ENCODE data around the gene DRAXIN.

DRAXIN gene

DNA sequence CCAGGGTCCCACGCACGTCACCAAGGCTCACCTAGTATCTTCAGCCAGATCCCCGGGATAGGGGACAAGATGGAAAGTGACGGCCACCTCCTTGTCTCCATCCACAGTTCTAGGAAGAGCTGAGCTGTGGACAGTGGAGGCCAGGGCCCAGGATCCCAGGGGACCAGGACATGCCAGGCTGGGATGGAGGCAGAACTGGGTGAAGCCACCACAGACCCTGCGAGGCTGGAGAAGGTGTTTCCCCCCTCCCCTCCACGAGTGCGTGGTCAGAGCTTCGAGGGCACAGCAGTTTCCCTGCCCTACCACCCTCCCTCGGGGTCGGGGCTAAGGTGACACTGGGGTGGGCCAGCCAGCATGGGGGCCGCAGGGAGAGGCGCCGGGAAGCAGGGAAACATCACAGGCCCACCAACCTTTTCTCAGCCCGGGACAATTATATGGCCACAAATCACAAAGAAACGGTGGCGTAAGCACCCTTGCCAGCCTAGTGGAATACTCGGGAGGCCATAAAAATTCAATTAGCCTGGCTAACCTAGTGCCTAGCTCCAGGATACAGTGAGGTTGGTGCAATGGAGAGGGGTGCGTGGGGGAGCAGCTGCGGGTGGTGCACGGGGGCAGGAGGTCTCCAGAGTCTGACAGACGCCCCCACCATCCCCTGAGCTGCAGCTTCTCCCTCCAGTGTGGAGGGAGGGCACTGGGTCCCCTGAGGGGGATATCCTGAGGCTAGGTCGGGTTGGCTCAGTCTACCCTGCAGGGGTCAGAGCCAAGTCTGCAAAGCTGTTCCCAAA lies 13.4 kb downstream of the DRAXIN start:
- H3K27me3 ChIP-seq (ENCODE audit: low read depth, low read length) = peaks cover 9% of the 10 kb centered on the region
- H3K4me3 ChIP-seq (ENCODE audit: low read depth in 1 of 2, low read length in 2 of 2) = no peak overlapping the region
- no peaks in the 10 kb centered on the region for H3K9me3 ChIP-seq (ENCODE audit: control insufficient read depth in 1 of 2, low read length in 2 of 2)
- H3K27ac ChIP-seq (ENCODE audit: low read length) = no peak overlapping the region
- no peaks in the 10 kb centered on the region for H3K36me3 ChIP-seq (ENCODE audit: control insufficient read depth in 1 of 2, insufficient read depth in 2 of 2, low read length in 2 of 2)
- peaks cover 0 to 10% of the 10 kb centered on the region in 2 donors for H3K4me1 ChIP-seq (ENCODE audit: control insufficient read depth in 1 of 2, insufficient read depth in 2 of 2, low read length in 2 of 2)

DNA sequence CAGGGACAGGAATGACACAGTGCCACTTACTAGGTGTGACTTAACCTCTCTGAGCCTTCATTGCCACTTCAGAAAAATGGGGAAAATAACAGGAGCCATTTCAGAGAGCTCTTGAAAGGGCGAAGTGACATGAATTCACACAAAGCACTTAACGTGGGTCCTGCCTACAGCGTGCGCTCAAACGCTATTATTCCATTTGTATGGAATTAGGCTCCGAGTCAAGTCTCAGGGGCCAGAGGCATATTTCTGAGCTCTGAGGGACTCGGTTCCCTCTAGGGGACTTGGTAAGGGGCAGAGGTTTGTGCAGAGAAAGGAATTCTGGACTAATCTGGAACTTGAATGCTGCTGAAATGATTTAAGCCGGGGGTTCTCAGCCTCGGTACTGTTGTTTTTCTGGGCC lies 14.1 kb downstream of the DRAXIN start:
- Histone ChIP-seq H3K36me3 (ENCODE audit: control insufficient read depth in 1 of 2, insufficient read depth in 2 of 2, low read length in 2 of 2) (no peaks in the 10 kb centered on the region), H3K27me3 (ENCODE audit: low read depth, low read length) (peaks cover 8% of the 10 kb centered on the region), H3K9me3 (ENCODE audit: control insufficient read depth in 1 of 2, low read length in 2 of 2) (no peaks in the 10 kb centered on the region), H3K27ac (ENCODE audit: low read length) (no peak overlapping the region), H3K4me3 (ENCODE audit: low read depth in 1 of 2, low read length in 2 of 2) (no peak overlapping the region), H3K4me1 (ENCODE audit: control insufficient read depth in 1 of 2, insufficient read depth in 2 of 2, low read length in 2 of 2) (peaks cover 0 to 10% of the 10 kb centered on the region in 2 donors)

DNA sequence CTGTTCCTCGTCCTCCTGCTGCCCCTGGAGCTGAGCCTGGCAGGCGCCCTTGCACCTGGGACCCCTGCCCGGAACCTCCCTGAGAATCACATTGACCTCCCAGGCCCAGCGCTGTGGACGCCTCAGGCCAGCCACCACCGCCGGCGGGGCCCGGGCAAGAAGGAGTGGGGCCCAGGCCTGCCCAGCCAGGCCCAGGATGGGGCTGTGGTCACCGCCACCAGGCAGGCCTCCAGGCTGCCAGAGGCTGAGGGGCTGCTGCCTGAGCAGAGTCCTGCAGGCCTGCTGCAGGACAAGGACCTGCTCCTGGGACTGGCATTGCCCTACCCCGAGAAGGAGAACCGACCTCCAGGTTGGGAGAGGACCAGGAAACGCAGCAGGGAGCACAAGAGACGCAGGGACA lies 14.8 kb downstream of the DRAXIN start:
- H3K36me3 ChIP-seq (ENCODE audit: control insufficient read depth in 1 of 2, insufficient read depth in 2 of 2, low read length in 2 of 2) = no peaks in the 10 kb centered on the region
- peaks cover 0 to 5% of the 10 kb centered on the region in 2 donors for H3K4me1 ChIP-seq (ENCODE audit: control insufficient read depth in 1 of 2, insufficient read depth in 2 of 2, low read length in 2 of 2)
- H3K27me3 ChIP-seq (ENCODE audit: low read depth, low read length) = peaks cover 3% of the 10 kb centered on the region
- no peak overlapping the region for H3K4me3 ChIP-seq (ENCODE audit: low read depth in 1 of 2, low read length in 2 of 2)
- no peaks in the 10 kb centered on the region for H3K9me3 ChIP-seq (ENCODE audit: control insufficient read depth in 1 of 2, low read length in 2 of 2)
- no peak overlapping the region for H3K27ac ChIP-seq (ENCODE audit: low read length)

DNA sequence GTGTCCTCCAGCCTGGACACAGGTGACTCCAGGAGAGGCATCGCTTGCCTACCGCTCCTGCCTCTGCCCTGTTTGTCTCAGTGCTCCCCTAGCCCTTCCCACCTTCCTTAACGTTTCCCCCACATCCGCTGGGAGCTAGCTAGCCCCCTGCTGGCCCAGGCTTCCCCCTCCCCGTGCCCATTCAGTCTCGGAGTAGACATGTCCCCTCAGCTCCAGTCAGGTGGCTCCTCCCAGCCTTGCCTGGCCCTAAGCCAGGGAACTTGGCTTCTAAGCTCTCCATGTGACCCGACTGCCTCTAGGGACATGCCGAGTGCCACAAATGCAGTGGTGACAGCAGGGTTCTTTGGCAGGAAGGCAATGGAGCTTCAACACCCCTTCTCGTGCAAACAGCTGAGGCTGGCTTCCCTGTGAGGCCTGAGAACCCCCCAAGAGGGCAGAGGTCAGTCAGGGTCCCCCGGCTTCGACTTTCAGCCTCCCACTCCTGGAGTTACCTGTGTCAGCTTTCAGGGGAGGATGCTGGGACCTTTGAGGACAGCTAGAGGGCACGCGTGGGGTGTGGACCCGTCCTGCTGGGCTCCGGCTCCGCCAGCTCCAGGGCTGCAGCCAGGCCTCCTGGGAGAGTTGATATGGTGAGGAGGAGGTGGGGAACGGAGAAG lies 16.2 kb downstream of the DRAXIN start:
- Histone ChIP-seq H3K9me3 (ENCODE audit: control insufficient read depth in 1 of 2, low read length in 2 of 2) (no peaks in the 10 kb centered on the region), H3K27me3 (ENCODE audit: low read depth, low read length) (no peaks in the 10 kb centered on the region)

GRCh38 chr1:11708554-11709350 lies 17.2 kb downstream of the DRAXIN start:
- H3K4me1 ChIP-seq (ENCODE audit: control insufficient read depth in 1 of 2, insufficient read depth in 2 of 2, low read length in 2 of 2) = no peaks in the 10 kb centered on the region
- H3K27me3 ChIP-seq (ENCODE audit: low read depth, low read length) = no peaks in the 10 kb centered on the region
- H3K4me3 ChIP-seq (ENCODE audit: low read depth in 1 of 2, low read length in 2 of 2) = no peak overlapping the region
- no peaks in the 10 kb centered on the region for H3K9me3 ChIP-seq (ENCODE audit: control insufficient read depth in 1 of 2, low read length in 2 of 2)
- no peaks in the 10 kb centered on the region for H3K36me3 ChIP-seq (ENCODE audit: control insufficient read depth in 1 of 2, insufficient read depth in 2 of 2, low read length in 2 of 2)
- H3K27ac ChIP-seq (ENCODE audit: low read length) = no peak overlapping the region

More for the DNA sequence above, 16.2 kb downstream of the DRAXIN start:
- H3K27ac ChIP-seq (ENCODE audit: low read length) = no peak overlapping the region
- no peak overlapping the region for H3K4me3 ChIP-seq (ENCODE audit: low read depth in 1 of 2, low read length in 2 of 2)
- no peaks in the 10 kb centered on the region for H3K36me3 ChIP-seq (ENCODE audit: control insufficient read depth in 1 of 2, insufficient read depth in 2 of 2, low read length in 2 of 2)
- H3K4me1 ChIP-seq (ENCODE audit: control insufficient read depth in 1 of 2, insufficient read depth in 2 of 2, low read length in 2 of 2) = no peaks in the 10 kb centered on the region

DNA sequence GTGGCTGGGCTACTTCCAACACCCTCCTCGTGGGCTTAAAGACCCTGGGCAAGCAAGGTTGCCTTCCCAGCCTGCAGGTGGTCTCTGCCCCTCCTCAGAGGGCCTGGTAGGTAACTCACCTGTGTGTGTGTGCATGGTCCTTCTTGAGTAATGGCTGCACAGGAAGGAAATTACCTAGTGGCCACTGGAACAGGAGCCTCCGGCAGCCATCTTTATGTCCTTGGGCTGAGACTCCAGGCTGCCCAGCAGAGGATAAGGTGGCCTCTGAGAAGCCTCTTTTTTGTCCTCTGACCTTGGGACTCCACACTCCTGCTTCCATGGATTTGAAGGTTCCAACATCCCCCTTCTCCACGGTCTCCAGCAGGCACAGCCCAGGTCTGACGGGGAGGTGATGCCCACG lies 20.0 kb downstream of the DRAXIN start:
- no peaks in the 10 kb centered on the region for H3K36me3 ChIP-seq (ENCODE audit: control insufficient read depth in 1 of 2, insufficient read depth in 2 of 2, low read length in 2 of 2)
- H3K27me3 ChIP-seq (ENCODE audit: low read depth, low read length) = no peaks in the 10 kb centered on the region
- no peaks in the 10 kb centered on the region for H3K9me3 ChIP-seq (ENCODE audit: control insufficient read depth in 1 of 2, low read length in 2 of 2)
- H3K4me1 ChIP-seq (ENCODE audit: control insufficient read depth in 1 of 2, insufficient read depth in 2 of 2, low read length in 2 of 2) = no peaks in the 10 kb centered on the region
- no peak overlapping the region for H3K4me3 ChIP-seq (ENCODE audit: low read depth in 1 of 2, low read length in 2 of 2)
- H3K27ac ChIP-seq (ENCODE audit: low read length) = no peak overlapping the region

DNA sequence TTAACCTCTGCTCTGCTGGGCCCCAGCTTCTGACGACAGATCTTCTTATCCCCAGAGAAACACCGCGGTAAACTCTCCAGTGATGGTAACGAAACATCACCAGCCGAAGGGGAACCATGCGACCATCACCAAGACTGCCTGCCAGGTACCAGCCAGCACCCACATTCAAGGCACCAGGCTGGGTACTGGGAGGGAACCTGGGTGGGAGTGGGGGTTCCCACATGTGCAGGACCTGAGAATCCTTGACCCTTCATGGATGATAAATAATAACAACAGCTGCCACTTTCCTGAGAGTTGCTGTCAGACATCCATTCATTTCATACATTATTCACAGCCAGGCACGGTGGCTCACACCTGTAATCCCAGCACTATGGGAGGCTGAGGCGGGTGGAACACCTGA lies 20.8 kb downstream of the DRAXIN start:
- H3K4me3 ChIP-seq (ENCODE audit: low read depth in 1 of 2, low read length in 2 of 2) = no peak overlapping the region
- no peaks in the 10 kb centered on the region for H3K9me3 ChIP-seq (ENCODE audit: control insufficient read depth in 1 of 2, low read length in 2 of 2)
- H3K36me3 ChIP-seq (ENCODE audit: control insufficient read depth in 1 of 2, insufficient read depth in 2 of 2, low read length in 2 of 2) = no peaks in the 10 kb centered on the region
- H3K27ac ChIP-seq (ENCODE audit: low read length) = no peak overlapping the region
- no peaks in the 10 kb centered on the region for H3K27me3 ChIP-seq (ENCODE audit: low read depth, low read length)
- no peaks in the 10 kb centered on the region for H3K4me1 ChIP-seq (ENCODE audit: control insufficient read depth in 1 of 2, insufficient read depth in 2 of 2, low read length in 2 of 2)

DNA sequence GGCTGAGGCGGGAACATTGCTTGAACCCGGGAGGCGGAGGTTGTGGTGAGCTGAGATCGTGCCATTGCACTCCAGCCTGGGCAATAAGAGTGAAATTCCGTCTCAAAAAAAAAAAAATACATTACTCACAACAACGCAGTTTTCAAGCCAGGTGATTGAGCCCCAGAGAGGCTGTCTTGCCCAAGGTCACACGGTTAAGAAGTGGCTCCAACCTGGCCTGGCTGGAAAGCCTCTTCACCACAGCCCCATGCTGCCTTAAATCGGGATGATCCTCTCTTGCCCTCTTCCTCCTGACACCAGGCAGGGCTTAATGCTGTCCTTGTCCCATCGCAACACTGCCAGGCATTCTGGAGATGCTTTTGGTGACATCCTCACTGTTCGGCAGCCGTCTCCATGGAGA lies 21.6 kb downstream of the DRAXIN start:
- Histone ChIP-seq H3K27ac (ENCODE audit: low read length) (no peak overlapping the region), H3K4me3 (ENCODE audit: low read depth in 1 of 2, low read length in 2 of 2) (no peak overlapping the region), H3K4me1 (ENCODE audit: control insufficient read depth in 1 of 2, insufficient read depth in 2 of 2, low read length in 2 of 2) (no peaks in the 10 kb centered on the region), H3K27me3 (ENCODE audit: low read depth, low read length) (no peaks in the 10 kb centered on the region), H3K9me3 (ENCODE audit: control insufficient read depth in 1 of 2, low read length in 2 of 2) (no peaks in the 10 kb centered on the region), H3K36me3 (ENCODE audit: control insufficient read depth in 1 of 2, insufficient read depth in 2 of 2, low read length in 2 of 2) (no peaks in the 10 kb centered on the region)

DNA sequence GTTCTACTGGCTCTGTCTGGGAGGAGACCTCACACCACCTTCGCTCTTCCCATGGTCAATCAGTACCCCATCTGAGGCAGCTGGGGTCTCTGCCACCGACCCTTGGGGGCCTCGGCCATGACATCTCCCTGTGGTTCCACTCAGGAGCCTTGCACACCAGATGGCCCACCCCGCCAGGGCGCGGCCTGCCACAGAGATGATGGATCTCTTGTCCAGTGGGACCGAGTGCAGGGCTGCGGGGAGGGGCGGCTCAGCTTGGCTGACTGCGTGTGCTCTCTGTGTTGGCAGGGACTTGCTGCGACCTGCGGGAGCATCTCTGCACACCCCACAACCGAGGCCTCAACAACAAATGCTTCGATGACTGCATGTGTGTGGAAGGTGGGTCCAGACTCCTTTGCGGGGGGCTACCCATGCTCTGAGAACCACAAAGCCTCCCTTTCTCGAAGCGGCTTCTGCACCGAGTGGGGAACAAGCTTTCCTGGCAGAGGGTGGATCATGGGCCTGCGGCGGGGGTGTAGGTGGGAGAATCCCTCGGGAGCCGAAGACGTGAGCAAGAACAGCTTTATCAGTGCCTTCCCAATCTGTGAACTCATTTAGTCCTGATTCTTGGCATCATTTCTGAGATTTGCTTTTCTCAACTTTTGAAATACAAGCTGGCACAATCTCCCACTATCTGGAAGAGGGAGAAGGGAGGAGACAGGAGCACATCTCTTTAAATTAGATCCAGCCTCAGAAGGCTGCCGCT lies 23.5 kb downstream of the DRAXIN start:
- Histone ChIP-seq H3K9me3 (ENCODE audit: control insufficient read depth in 1 of 2, low read length in 2 of 2) (no peaks in the 10 kb centered on the region), H3K27me3 (ENCODE audit: low read depth, low read length) (no peaks in the 10 kb centered on the region), H3K4me3 (ENCODE audit: low read depth in 1 of 2, low read length in 2 of 2) (no peak overlapping the region), H3K27ac (ENCODE audit: low read length) (no peak overlapping the region), H3K4me1 (ENCODE audit: control insufficient read depth in 1 of 2, insufficient read depth in 2 of 2, low read length in 2 of 2) (peaks cover 0 to 8% of the 10 kb centered on the region in 2 donors), H3K36me3 (ENCODE audit: control insufficient read depth in 1 of 2, insufficient read depth in 2 of 2, low read length in 2 of 2) (no peaks in the 10 kb centered on the region)

DNA sequence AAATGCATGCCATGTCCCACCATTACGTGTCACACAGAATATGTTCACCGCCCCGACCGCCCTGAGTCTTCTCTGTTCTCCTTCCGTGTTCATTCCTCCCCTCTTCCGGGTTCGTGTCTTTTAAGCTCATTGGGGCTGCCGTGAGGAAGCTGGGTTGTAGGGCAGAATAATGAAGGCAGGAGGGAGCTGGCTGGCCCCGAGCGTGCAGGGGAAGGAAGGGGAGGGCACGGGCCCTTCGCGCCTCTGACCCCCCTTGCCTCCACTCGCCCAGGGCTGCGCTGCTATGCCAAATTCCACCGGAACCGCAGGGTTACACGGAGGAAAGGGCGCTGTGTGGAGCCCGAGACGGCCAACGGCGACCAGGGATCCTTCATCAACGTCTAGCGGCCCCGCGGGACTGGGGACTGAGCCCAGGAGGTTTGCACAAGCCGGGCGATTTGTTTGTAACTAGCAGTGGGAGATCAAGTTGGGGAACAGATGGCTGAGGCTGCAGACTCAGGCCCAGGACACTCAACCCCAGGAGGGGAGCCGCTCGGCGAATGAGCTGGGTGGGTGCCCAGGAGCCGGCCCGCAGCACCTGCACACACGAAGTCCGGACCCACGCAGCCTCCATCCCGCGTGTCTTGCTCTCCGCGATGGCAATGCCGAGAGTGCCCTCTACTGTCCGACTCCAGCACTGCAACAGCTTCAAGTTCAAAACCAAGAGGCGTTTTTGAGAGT lies 28.0 kb downstream of the DRAXIN start:
- H3K36me3 ChIP-seq (ENCODE audit: control insufficient read depth in 1 of 2, insufficient read depth in 2 of 2, low read length in 2 of 2) = no peaks in the 10 kb centered on the region
- H3K27ac ChIP-seq (ENCODE audit: low read length) = no peak overlapping the region
- no peaks in the 10 kb centered on the region for H3K27me3 ChIP-seq (ENCODE audit: low read depth, low read length)
- H3K4me1 ChIP-seq (ENCODE audit: control insufficient read depth in 1 of 2, insufficient read depth in 2 of 2, low read length in 2 of 2) = peaks cover 0 to 8% of the 10 kb centered on the region in 2 donors
- no peaks in the 10 kb centered on the region for H3K9me3 ChIP-seq (ENCODE audit: control insufficient read depth in 1 of 2, low read length in 2 of 2)
- peak overlapping the region; percentile 57 to 63 for H3K4me3 ChIP-seq (ENCODE audit: low read depth in 1 of 2, low read length in 2 of 2)
